HG02642 (cell line): ENCODE measurements around the gene MLANA.

Experiments
- ATAC-seq: cut with Tn5 transposase; IDR thresholded peaks from one replicate; pipeline ENCODE4 v1.9.1; 2021; ENCODE audit warnings: mild to moderate bottlenecking; ENCODE audit not compliant: unreplicated experiment, poor library complexity

The MLANA gene

GRCh38 chr9:5890641-5891040 is at the start of gene MLANA:
Gene MLANA (plus strand): TSS chr9:5890889. CDS start chr9:5892475, 1,586 bp downstream.
- ATAC-seq = no peak

DNA sequence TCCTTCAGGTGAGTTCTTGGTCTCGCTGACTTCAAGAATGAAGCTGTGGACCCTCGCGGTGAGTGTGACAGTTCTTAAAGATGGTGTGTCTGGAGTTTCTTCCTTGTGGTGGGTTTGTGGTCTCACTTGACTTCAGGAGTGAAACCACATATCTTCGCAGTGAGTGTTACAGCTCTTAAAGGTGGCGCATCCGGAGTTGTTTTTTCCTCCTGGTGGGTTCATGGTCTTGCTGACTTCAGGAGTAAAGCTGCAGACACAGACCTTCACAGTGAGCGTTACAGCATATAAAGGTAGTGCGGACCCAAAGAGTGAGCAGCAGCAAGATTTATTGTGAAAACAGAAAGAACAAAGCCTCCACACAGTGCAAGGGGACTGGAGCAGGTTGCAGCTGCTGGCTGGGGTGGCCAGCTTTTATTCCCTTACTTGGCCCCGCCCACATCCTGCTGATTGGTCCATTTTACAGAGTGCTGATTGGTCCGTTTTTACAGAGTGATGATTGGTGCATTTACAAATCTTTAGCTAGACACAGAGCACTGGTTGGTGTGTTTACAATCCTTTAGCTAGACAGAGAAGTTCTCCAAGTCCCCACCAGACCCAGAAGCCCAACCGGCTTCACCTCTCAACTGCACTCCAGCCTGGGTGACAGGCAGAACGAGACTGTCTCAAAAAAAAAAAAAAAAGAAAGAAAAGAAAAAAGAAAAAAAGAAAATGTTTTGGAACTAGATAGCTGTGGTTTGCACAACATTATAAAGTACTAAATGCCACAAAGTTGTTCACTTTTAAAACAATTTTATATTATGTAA is 48.7 kb upstream of the MLANA start:
- ATAC-seq = no peak

DNA sequence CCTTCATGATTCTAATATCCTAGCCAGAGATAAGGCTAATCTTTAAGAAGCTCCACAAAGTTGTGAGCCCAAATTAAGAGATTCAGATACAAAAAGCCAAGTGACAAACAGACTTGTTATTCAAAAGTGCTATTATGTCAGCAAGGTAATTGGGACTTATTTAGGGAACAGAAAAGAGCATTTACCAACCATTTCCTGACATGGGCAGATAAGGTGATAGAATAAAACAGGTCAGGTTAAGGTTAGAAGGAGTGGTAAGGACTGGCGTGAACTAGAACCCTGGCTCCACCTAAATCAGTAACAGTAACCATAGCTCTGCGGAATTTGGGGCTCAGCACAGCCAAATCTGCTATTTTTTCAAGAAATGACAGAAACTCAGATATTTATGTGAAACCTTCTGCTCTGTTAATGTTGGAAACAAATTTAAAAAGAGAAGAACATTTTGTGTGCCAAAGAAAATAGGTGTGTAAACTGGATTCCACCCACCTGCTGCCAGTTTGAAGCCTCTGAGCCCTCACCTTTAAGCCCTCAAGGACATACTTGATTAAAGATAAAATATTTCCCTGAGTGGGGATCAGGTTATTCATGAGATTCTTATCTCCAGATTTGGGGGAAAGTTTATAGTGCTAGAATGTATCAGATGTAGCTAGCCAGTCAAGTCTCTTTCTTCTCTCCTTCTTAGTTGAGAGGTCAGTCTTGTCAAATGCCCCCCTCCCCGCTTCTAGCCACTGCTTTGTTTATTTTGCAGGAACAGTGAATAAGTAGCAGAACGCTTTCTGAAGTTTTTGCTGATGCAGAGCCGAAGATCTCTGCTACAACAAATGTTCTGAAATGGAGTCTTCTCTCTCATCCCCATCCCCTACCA is 47.5 kb upstream of the MLANA start:
- no peak for ATAC-seq

- no peak for ATAC-seq
Measured at GRCh38 chr9:5843794-5844471, 46.8 kb upstream of the MLANA start.

DNA sequence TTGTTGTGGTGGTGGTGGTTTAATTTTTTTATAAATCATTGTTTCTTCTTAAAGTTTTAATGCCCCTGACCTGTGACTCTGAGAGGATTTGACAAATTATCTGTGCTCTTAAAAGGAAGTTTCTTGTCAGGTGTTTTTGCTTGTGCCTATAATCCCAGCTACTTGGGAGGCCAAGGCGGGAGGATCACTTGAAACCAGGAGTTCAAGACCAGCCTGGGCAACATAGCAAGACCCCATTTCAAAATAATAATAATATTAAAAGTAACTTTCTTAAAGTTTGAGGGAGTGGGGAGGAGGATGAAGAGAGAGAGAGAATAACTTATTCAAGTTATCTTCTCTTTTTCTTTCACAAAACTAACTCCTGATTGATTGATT is 45.5 kb upstream of the MLANA start:
- ATAC-seq = no peak

DNA sequence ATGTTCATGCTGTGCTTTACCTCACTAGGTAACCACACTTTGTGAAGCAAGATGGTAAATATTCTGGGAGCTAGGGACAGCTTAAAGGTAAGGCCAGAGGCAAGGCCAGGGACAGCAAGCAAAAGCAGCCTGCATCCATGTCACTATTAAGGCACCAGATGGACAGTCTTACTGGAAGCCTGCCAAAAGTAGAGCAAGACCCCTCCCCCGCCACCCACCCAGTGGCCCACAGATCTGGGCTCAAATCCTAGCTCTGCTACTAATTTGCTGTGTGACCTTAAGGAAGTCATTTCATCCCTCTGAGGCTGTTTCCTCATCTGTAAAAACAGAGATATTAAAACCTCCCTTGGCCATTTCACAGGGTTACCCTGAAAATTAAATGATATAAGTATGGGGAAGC is 44.6 kb upstream of the MLANA start:
- ATAC-seq = no peak

- no peak for ATAC-seq
Measured at GRCh38 chr9:5846501-5846921, 44.2 kb upstream of the MLANA start.

DNA sequence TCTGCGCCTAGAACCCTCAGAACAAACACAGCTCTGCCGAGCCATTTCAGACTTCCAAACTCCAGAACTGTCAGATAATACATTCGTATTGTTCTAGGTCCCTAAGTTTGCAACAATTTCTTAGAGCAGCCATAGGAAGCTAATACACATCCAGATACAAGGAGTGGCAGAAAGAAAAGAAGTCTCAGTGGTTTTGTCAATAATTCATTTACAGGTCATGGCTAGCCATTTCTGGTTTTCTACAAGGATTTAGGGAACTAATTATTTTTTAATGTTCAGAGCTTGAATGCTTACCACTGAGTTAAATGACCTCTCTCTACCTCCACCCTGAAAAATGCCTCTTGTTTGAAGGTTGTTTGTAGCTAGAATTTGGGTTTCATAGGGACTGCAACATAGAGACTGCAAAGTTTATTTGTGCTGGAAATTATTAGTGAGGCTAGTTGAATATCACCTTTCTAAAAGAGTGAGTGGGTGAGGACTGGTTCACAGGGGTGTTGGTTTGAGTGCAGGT is 42.3 kb upstream of the MLANA start:
- ATAC-seq = no peak

GRCh38 chr9:5850724-5851122 is 40.0 kb upstream of the MLANA start:
- ATAC-seq = no peak

GRCh38 chr9:5851445-5851844 is 39.2 kb upstream of the MLANA start:
- peak; percentile 88 for ATAC-seq

GRCh38 chr9:5852987-5853386 is 37.7 kb upstream of the MLANA start:
- no peak for ATAC-seq

DNA sequence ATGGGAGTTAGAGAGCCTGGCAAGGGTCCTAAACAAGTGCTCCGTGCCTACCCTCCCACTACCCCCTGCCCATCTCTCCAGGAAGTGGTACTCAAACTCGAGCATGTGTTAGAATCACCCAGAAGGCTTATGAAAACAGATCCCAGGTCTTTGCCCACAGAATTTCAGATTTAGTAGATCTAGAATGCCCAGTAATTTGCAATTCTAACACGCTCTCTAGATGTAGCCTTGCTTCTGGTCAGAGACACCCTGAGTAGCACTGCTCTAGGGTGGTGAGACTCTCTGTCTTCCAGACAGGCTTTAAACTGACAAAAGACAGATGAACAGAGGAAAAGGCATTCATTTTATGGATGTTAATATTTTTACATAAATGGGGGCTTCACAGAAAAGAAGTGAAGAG is 37.1 kb upstream of the MLANA start:
- ATAC-seq = no peak

- ATAC-seq = no peak
Measured at GRCh38 chr9:5854063-5854790, 36.5 kb upstream of the MLANA start.

- no peak for ATAC-seq
Measured at GRCh38 chr9:5857928-5858327, 32.8 kb upstream of the MLANA start.

DNA sequence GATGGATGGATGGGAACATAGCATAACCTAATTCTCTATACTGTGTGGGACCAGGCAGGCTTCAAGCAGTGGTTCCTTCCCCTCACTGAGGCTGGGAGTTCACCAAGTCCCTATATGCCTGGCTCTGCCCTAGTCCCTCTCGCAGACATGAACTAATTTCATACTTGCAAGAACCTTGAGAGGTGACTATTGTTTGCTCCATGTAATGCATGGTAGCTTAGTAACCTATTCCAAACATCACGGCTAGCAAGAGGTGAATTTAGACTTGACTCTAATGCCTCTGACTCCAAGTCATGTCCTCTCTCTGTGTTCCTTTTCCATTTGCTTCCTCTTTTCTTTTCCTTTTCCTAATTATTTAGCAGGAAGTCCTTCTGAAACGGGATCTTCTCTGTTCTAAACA is 31.9 kb upstream of the MLANA start:
- ATAC-seq = no peak

DNA sequence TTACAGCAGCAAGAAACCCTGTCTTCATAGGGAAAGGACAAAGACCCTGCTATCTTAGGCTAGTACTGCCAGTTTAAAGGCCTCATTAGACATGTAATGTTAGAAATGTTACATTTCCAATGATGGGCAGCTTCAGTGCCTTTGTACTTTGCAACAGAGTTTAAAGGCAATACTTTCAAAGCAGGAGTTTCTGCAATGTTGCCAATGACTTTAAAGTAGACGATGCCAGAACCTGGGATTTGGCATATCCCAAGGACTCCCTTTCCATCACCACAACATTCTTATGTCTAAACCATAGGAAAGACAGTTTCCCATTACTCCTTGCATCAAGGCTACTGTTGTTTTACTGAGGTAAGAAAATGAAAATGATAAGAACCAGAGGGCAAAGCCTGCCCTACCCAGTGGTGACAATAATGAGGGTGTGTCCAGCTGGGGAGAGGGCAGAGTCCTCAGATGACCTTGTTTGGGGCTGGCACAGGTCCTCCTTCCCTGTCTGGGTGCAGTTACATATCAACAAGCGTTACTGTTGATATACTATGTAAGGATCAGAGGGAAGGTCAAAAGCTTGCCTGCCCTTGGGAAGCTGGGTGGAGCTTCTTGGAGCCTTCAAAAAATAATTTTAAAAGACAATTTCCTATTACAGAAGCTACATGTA is 27.5 kb upstream of the MLANA start:
- ATAC-seq = no peak

GRCh38 chr9:5864446-5864845 is 26.2 kb upstream of the MLANA start:
- no peak for ATAC-seq

DNA sequence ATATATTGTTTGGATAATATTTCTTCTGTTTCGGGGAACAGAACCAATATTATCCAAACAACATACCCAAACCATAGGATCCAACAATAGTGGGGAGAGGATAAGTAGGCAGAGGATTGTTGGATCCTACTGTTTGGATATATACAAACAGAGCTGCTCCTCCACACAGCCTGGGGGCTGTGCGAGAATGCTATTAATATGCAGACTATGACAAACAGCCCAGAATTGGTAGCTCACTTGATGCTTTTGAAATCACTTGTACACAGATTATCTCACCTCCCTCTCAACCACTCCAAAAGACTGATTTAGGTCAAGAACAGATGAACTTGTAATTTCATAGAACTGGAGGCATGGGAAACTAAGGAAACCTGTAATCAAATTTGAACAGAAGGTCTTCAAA is 24.4 kb upstream of the MLANA start:
- ATAC-seq = no peak

- no peak for ATAC-seq
Measured at GRCh38 chr9:5866685-5867084, 24.0 kb upstream of the MLANA start.

DNA sequence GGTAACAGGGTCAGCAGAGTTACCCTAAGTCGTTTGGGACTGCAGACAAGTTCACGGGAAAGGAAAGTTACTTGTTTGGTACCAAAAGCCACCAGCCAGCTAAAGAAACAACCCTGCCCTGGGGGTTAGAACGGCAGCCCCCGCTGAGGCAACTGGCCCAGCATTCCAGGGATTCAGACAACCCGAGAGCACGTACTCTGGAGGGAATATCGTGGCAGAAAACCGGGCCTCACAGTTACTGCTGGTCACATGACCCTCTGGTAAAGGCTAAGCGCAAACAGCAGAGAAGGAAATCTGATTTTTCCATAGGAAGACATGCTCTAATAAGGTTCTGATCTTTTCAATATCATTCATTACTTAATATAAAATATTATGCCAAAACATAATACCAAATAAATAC is 22.5 kb upstream of the MLANA start:
- no peak for ATAC-seq
